AG09319 (cell line): ENCODE measurements around the gene PROB1.
"Not testable (repeated sequence)": the region's sequence is repeated elsewhere in the genome, so short reads cannot be mapped to it uniquely, and the experiment has no call there.

ENCODE experiments used
- DNase-seq: peaks from one replicate; pipeline ENCODE4 v3.0.0-alpha.2; 2010; ENCODE audit warnings: low read depth; ENCODE audit errors: extremely low read depth
- CTCF ChIP-seq: IDR thresholded peaks from 2 replicates; pipeline ENCODE4 v1.5.1; 2011; ENCODE audit warnings: low read depth, mild to moderate bottlenecking, inconsistent platforms, low read length, moderate library complexity

Gene PROB1

GRCh38 chr5:139413153-139413552 lies 18.2 kb upstream of the PROB1 start:
- DNase-seq = no peak
- TF ChIP-seq CTCF = no peak

GRCh38 chr5:139410993-139411828 lies 16.3 kb upstream of the PROB1 start:
- no peak for TF ChIP-seq CTCF
- DNase-seq = no peak

- no peak for TF ChIP-seq CTCF
- no peak for DNase-seq
Measured at GRCh38 chr5:139410121-139410992, 15.5 kb upstream of the PROB1 start.

GRCh38 chr5:139409116-139409515 lies 14.2 kb upstream of the PROB1 start:
- DNase-seq = not testable (repeated sequence)

GRCh38 chr5:139408191-139408590 lies 13.3 kb upstream of the PROB1 start:
- no peak for DNase-seq
- TF ChIP-seq CTCF = no peak

- TF ChIP-seq CTCF = no peak
- no peak for DNase-seq
Measured at GRCh38 chr5:139407517-139407916, 12.6 kb upstream of the PROB1 start.

GRCh38 chr5:139406963-139407362 lies 12.1 kb upstream of the PROB1 start:
- TF ChIP-seq CTCF = no peak
- DNase-seq = no peak
